Measurements from ENCODE around the gene ARHGAP4.
A peak's percentile ranks its signal among the peaks of the same experiment; 100 is the strongest.

The ARHGAP4 gene

GRCh38 chrX:153944800-153945150, 18.7 kb upstream of the ARHGAP4 start:
- Histone ChIP-seq H3K36me3 (ENCODE audit: control insufficient read depth, insufficient read depth, low read length) (no peaks in the 10 kb centered on the region), H3K4me1 (ENCODE audit: control insufficient read depth, low read depth, low read length) (no peaks in the 10 kb centered on the region), H3K79me2 (ENCODE audit: control insufficient read depth, insufficient read depth, low read length) (no peaks in the 10 kb centered on the region), H3K4me2 (ENCODE audit: low read length) (no peak overlapping the region), H2BK5ac (ENCODE audit: low read length) (no peak overlapping the region), H4K5ac (ENCODE audit: low read length) (no peak overlapping the region), H2AK5ac (ENCODE audit: low read length) (no peak overlapping the region), H3K56ac (ENCODE audit: low read length) (no peak overlapping the region), H3K4me3 (ENCODE audit: low read length) (no peak overlapping the region), H3K9ac (ENCODE audit: low read length) (no peak overlapping the region), H3K27ac (ENCODE audit: low read depth, low read length) (no peak overlapping the region), H3K23ac (ENCODE audit: low read length) (no peak overlapping the region), H3K18ac (ENCODE audit: low read length) (no peak overlapping the region), H3K4ac (ENCODE audit: low read depth, low read length) (no peak overlapping the region), H2BK15ac (replicated peaks; ENCODE audit: low read depth) (no peak overlapping the region), H2BK120ac (ENCODE audit: low read depth, low read length) (no peak overlapping the region), H3K27me3 (ENCODE audit: insufficient read depth, low read length, poor library complexity) (no peaks in the 10 kb centered on the region), H3K79me1 (ENCODE audit: low read length) (no peaks in the 10 kb centered on the region), H4K8ac (ENCODE audit: low read depth, low read length) (no peak overlapping the region)
- no CpG with 5 or more reads among the region's 6 CpGs for WGBS (ENCODE audit: extremely low coverage, insufficient coverage, low lambda C conversion rate)
- DNase-seq = no peak

GRCh38 chrX:153944140-153944799, 18.2 kb upstream of the ARHGAP4 start, which contains the start of gene RENBP:
RENBP (minus strand) TSS chrX:153944643; CDS start chrX:153944610, 33 bp downstream.
- Histone ChIP-seq H3K27me3 (ENCODE audit: insufficient read depth, low read length, poor library complexity) (no peaks in the 10 kb centered on the region), H3K56ac (ENCODE audit: low read length) (peak within 1 kb of the TSS; percentile 56), H3K9ac (ENCODE audit: low read length) (peak within 1 kb of the TSS; percentile 44), H3K4ac (ENCODE audit: low read depth, low read length) (peak within 1 kb of the TSS; percentile 65), H4K5ac (ENCODE audit: low read length) (no peak within 1 kb of the TSS), H3K27ac (ENCODE audit: low read depth, low read length) (no peak within 1 kb of the TSS), H2BK5ac (ENCODE audit: low read length) (no peak within 1 kb of the TSS), H3K79me2 (ENCODE audit: control insufficient read depth, insufficient read depth, low read length) (no peaks in the 10 kb centered on the region), H3K4me3 (ENCODE audit: low read length) (no peak within 1 kb of the TSS), H3K23ac (ENCODE audit: low read length) (peak within 1 kb of the TSS; percentile 9), H2AK5ac (ENCODE audit: low read length) (no peak within 1 kb of the TSS), H3K36me3 (ENCODE audit: control insufficient read depth, insufficient read depth, low read length) (no peaks in the 10 kb centered on the region), H3K18ac (ENCODE audit: low read length) (no peak within 1 kb of the TSS), H2BK15ac (replicated peaks; ENCODE audit: low read depth) (no peak within 1 kb of the TSS), H2BK120ac (ENCODE audit: low read depth, low read length) (no peak within 1 kb of the TSS), H4K8ac (ENCODE audit: low read depth, low read length) (no peak within 1 kb of the TSS), H3K4me1 (ENCODE audit: control insufficient read depth, low read depth, low read length) (no peaks in the 10 kb centered on the region), H3K79me1 (ENCODE audit: low read length) (no peaks in the 10 kb centered on the region), H3K4me2 (ENCODE audit: low read length) (no peak within 1 kb of the TSS)
- WGBS (ENCODE audit: extremely low coverage, insufficient coverage, low lambda C conversion rate) = no CpG with 5 or more reads among the region's 31 CpGs
- peak; percentile 68 for DNase-seq

GRCh38 chrX:153941336-153942252, 15.5 kb upstream of the ARHGAP4 start:
- H3K56ac ChIP-seq (ENCODE audit: low read length) = peak overlapping the region; percentile 83
- H3K4me1 ChIP-seq (ENCODE audit: control insufficient read depth, low read depth, low read length) = no peaks in the 10 kb centered on the region
- H3K18ac ChIP-seq (ENCODE audit: low read length) = peak overlapping the region; percentile 85
- H3K9ac ChIP-seq (ENCODE audit: low read length) = peak overlapping the region; percentile 51
- no CpG with 5 or more reads among the region's 23 CpGs for WGBS (ENCODE audit: extremely low coverage, insufficient coverage, low lambda C conversion rate)
- no peak overlapping the region for H2BK15ac ChIP-seq (replicated peaks; ENCODE audit: low read depth)
- H4K8ac ChIP-seq (ENCODE audit: low read depth, low read length) = no peak overlapping the region
- no peak overlapping the region for H4K5ac ChIP-seq (ENCODE audit: low read length)
- H3K27ac ChIP-seq (ENCODE audit: low read depth, low read length) = peak overlapping the region; percentile 27
- peak; percentile 59 for DNase-seq
- no peaks in the 10 kb centered on the region for H3K79me1 ChIP-seq (ENCODE audit: low read length)
- no peak overlapping the region for H3K23ac ChIP-seq (ENCODE audit: low read length)
- no peaks in the 10 kb centered on the region for H3K36me3 ChIP-seq (ENCODE audit: control insufficient read depth, insufficient read depth, low read length)
- no peak overlapping the region for H3K4me2 ChIP-seq (ENCODE audit: low read length)
- no peak overlapping the region for H2BK120ac ChIP-seq (ENCODE audit: low read depth, low read length)
- H2AK5ac ChIP-seq (ENCODE audit: low read length) = no peak overlapping the region
- H2BK5ac ChIP-seq (ENCODE audit: low read length) = no peak overlapping the region
- no peak overlapping the region for H3K4me3 ChIP-seq (ENCODE audit: low read length)
- H3K79me2 ChIP-seq (ENCODE audit: control insufficient read depth, insufficient read depth, low read length) = no peaks in the 10 kb centered on the region
- H3K4ac ChIP-seq (ENCODE audit: low read depth, low read length) = peak overlapping the region; percentile 79
- H3K27me3 ChIP-seq (ENCODE audit: insufficient read depth, low read length, poor library complexity) = no peaks in the 10 kb centered on the region

- Histone ChIP-seq H4K5ac (ENCODE audit: low read length) (no peak overlapping the region), H2AK5ac (ENCODE audit: low read length) (no peak overlapping the region), H3K23ac (ENCODE audit: low read length) (no peak overlapping the region), H3K79me1 (ENCODE audit: low read length) (no peaks in the 10 kb centered on the region), H3K56ac (ENCODE audit: low read length) (no peak overlapping the region), H3K4me3 (ENCODE audit: low read length) (no peak overlapping the region), H4K8ac (ENCODE audit: low read depth, low read length) (no peak overlapping the region), H3K4me2 (ENCODE audit: low read length) (no peak overlapping the region), H3K27me3 (ENCODE audit: insufficient read depth, low read length, poor library complexity) (no peaks in the 10 kb centered on the region), H3K4me1 (ENCODE audit: control insufficient read depth, low read depth, low read length) (no peaks in the 10 kb centered on the region), H2BK5ac (ENCODE audit: low read length) (no peak overlapping the region), H3K27ac (ENCODE audit: low read depth, low read length) (no peak overlapping the region), H3K79me2 (ENCODE audit: control insufficient read depth, insufficient read depth, low read length) (no peaks in the 10 kb centered on the region), H3K36me3 (ENCODE audit: control insufficient read depth, insufficient read depth, low read length) (no peaks in the 10 kb centered on the region), H3K9ac (ENCODE audit: low read length) (no peak overlapping the region), H2BK15ac (replicated peaks; ENCODE audit: low read depth) (no peak overlapping the region), H3K4ac (ENCODE audit: low read depth, low read length) (no peak overlapping the region), H3K18ac (ENCODE audit: low read length) (no peak overlapping the region), H2BK120ac (ENCODE audit: low read depth, low read length) (no peak overlapping the region)
- no peak for DNase-seq
- WGBS (ENCODE audit: extremely low coverage, insufficient coverage, low lambda C conversion rate) = no CpG with 5 or more reads among the region's 7 CpGs
Measured at GRCh38 chrX:153939573-153939972, 13.5 kb upstream of the ARHGAP4 start.

GRCh38 chrX:153938226-153938786, 12.2 kb upstream of the ARHGAP4 start:
- H2AK5ac ChIP-seq (ENCODE audit: low read length) = no peak overlapping the region
- H3K4me2 ChIP-seq (ENCODE audit: low read length) = no peak overlapping the region
- no CpG with 5 or more reads among the region's 10 CpGs for WGBS (ENCODE audit: extremely low coverage, insufficient coverage, low lambda C conversion rate)
- H3K56ac ChIP-seq (ENCODE audit: low read length) = no peak overlapping the region
- no peak overlapping the region for H3K18ac ChIP-seq (ENCODE audit: low read length)
- H4K8ac ChIP-seq (ENCODE audit: low read depth, low read length) = no peak overlapping the region
- H3K36me3 ChIP-seq (ENCODE audit: control insufficient read depth, insufficient read depth, low read length) = no peaks in the 10 kb centered on the region
- H3K4ac ChIP-seq (ENCODE audit: low read depth, low read length) = no peak overlapping the region
- no peak overlapping the region for H3K27ac ChIP-seq (ENCODE audit: low read depth, low read length)
- no peaks in the 10 kb centered on the region for H3K79me1 ChIP-seq (ENCODE audit: low read length)
- no peak overlapping the region for H2BK120ac ChIP-seq (ENCODE audit: low read depth, low read length)
- DNase-seq = no peak
- H3K79me2 ChIP-seq (ENCODE audit: control insufficient read depth, insufficient read depth, low read length) = peaks cover 10% of the 10 kb centered on the region
- no peak overlapping the region for H2BK5ac ChIP-seq (ENCODE audit: low read length)
- H3K4me1 ChIP-seq (ENCODE audit: control insufficient read depth, low read depth, low read length) = no peaks in the 10 kb centered on the region
- no peak overlapping the region for H3K23ac ChIP-seq (ENCODE audit: low read length)
- H3K27me3 ChIP-seq (ENCODE audit: insufficient read depth, low read length, poor library complexity) = no peaks in the 10 kb centered on the region
- no peak overlapping the region for H3K9ac ChIP-seq (ENCODE audit: low read length)
- no peak overlapping the region for H3K4me3 ChIP-seq (ENCODE audit: low read length)
- H2BK15ac ChIP-seq (replicated peaks; ENCODE audit: low read depth) = no peak overlapping the region
- H4K5ac ChIP-seq (ENCODE audit: low read length) = no peak overlapping the region

All from mesendoderm (in vitro differentiated cells).